T-helper 9 cell (primary cell): Measurements from ENCODE around the gene TPD52L1.
"Not testable (repeated sequence)": the region's sequence is repeated elsewhere in the genome, so short reads cannot be mapped to it uniquely, and the experiment has no call there.

Source experiments
- DNase-seq: peaks from one replicate; pipeline ENCODE4 v3.0.0-alpha.2; 2020

TPD52L1 gene

DNA sequence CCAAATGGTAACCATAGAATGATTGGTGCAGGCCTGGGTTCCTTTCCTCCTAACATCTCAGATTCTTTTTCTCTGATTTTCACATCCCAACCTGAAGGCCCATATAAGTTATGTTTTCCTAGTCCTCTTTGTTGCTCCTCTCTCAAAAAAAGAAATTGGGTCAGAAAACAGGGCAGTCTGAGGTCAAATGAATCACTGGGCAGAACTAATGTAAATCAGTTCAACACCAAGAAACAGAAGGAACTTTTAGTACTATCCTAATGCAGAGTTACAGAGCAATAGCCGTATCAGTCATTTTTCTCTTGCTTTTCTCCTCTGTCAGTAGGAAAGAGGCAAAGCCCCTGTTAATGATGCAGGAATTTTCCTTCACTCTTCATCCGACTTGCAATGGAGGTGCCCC is 11.0 kb upstream of the TPD52L1 start:
- DNase-seq: no peak

DNA sequence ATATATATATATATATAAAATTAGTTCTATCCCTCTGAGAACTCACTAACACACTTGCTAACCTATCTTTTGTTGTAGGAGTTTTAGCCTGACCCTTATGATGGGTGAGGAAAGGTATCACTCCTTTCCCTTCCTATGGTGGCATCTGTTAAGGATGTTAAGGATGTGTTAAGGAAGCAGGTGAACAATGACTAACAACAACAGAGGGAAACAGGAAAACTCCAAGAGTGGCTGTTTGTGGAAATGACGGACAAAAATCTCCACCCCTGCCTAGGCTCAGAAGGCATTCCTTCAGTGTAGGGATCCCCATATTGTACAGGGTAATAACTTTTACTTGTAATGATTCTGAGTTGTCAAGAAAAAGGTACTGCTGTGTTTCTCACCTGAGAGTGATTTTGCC is 8.8 kb upstream of the TPD52L1 start:
- no peak for DNase-seq

DNA sequence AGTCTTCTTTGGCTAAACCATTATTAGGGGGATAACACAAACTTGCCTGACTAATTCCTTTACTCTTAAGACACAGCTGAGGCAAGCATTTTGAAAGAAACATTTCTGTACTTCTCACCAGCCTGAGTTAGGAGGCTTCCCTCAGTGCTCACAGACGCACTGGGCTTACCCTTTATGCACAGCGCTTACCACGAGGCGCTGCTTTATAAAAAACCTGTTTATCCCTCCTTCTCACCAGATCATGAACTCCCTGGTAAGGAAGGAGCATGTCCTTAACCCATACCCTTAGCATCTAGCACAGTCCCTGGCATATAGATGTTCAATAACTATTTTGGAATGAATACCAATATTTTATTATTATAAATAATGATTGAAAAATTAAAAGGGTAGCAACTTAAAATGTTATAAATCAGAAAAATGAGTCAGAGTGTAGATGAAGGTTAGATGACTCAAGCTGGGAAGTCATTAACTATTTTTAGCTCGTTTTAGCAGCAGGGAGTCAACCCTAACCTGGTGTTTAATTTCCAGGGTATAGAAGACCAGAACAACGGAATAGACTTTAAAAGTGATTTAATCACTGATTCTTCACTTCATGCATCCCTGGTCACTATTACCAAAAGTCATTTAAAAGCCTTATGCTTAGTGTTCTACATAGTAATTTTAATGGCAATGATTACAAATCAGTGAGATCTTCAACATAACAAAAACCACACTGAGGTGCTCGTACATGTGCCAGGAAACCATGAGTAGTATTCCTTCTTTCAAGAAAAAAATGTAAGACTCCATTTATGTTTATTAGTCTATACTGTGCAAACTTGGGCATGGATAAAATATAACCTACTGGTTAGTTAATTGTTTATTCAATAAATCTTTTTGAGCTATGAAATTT is 4.1 kb upstream of the TPD52L1 start:
- no peak for DNase-seq

DNA sequence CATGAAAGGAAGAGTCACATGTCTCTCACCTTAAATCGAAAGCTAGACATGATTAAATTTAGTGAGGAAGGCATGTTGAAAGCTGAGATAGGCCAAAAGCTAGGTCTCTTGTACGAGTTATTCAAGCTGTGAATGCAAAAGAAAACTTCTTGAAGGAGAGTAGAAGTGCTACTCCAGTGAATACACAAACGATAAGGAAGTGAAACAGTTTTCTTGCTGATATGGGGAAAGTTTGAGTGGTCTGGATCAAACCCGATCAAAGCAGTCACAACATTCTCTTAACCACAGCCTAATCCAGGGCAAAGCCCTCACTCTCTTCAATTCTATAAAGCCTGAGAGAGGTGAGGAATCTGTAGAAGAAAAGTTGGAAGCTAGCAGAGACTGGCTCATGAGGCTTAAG is 1.9 kb upstream of the TPD52L1 start:
- no peak for DNase-seq

DNA sequence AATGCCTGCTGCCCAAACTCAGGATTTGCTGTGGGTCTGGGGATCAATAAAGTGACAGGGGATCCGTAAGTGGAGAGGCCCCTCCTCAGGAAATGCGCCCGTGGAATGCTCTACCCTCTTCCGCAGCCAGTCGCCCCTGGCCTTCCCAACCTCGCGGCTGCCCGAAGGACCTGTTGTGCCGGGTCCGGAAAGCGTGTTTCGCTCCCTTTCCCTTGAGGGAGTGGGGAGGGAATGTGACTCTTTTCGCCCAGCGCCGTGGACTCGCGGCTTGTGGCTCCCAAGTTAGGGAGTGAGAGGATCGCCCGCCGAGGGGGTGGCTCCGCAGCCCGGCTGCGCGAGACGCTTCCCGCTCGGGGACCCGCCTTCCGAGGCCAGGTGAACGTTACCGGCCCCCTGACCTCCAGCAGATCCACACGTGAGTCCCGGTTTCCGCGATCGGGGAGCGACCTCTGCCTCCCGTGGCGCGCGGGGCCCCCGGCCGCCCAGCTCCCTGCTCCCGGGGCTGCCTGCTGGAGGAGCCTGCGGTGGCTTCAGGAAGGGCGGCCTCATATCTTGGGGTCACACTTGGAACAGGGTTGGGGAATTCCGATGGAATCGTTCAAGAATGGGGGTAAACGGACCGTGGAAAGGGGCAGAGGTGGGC is 666 bp downstream of the TPD52L1 start:
- DNase-seq: no peak

DNA sequence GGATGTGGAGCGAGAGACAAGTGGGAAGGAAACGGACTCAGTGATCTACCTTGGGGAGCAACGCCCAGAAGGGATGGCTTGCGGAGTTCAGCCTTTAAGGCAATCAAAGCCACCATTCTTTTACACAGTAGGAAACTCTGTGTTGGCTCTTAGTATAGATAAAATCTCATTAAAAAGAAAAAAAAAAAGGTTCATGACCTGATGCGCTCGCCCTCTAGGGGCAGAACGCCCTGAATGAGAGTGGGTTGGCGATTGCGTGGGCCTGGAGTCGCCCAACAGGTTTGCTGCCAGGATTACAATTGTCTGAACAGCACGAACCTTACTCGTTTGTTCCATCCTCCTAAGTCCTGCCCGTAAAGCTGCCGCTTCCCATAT is 1.2 kb downstream of the TPD52L1 start:
- no peak for DNase-seq

DNA sequence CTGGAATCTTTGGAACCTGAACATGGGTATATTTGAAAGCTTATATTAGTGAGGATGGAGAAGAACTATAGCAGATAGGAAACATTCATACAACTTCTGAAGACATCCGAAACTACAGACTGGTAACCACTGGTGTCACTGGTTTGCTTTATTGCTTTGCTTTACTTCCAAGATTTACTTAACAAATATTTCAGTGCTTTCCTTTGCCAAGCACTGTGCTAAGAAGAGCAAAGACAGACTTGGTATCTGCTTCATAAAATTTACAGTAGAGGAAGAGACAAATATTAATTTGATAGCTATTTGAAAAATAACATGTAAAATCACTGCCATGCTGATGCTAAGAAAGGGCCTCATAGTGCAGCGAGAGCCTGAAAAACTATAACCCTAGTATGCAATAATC is 1.8 kb downstream of the TPD52L1 start:
- DNase-seq: no peak

DNA sequence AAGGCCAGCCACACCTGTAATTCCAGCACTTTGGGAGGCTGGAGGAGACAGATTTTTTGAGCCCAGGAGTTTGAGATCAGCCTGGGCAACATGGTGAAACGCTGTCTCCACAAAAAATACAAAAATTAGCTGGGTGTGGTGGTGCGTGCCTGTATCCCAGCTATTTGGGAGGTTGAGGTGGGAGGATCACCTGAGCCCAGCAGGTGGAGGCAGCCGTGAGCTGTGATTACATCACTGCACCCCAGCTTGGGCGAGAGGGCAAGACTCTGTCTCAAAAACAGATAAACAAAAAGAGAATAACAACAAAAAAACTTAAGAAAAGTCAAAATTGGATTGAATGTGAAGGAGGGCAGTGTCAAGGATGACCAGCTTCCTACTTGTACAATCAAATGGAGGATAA is 2.9 kb downstream of the TPD52L1 start:
- no peak for DNase-seq

DNA sequence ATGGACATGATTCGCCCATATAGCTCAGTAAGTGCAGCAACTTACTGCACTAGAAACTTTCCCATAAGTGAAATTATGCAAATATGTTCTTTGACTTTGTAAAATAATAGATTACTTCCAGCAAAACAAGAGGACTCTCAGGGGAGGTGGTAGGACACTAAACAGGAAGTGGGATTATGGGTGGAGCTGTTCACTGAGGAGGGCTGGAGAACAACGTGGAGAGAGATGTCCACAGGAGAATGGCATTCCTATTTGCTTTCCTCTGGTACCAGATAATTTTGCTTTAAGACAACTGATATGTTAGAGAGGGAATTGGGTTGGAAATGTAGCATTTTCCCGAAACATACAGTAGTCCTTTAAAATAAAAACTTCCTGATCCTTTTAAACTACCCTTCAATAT is 3.7 kb downstream of the TPD52L1 start:
- DNase-seq: no peak

DNA sequence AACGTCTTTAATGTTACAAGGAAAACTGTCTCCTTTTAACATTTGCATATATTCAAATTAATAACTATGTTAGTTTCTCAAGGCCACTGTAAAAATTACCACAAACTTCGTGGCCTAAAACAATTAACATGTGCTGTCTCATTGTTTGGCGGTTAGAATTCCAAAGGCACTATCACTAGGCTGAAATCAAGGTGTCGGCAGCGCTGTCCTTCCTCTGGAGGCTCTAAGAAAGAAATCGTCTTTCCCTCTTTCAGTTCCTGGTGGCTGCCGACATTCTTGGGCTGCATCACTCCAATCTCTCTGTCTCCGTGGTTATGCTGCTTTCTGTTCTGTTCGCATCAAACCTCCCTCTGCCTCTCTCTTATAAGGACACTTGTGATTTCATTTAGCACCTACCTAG is 4.2 kb downstream of the TPD52L1 start:
- no peak for DNase-seq

DNA sequence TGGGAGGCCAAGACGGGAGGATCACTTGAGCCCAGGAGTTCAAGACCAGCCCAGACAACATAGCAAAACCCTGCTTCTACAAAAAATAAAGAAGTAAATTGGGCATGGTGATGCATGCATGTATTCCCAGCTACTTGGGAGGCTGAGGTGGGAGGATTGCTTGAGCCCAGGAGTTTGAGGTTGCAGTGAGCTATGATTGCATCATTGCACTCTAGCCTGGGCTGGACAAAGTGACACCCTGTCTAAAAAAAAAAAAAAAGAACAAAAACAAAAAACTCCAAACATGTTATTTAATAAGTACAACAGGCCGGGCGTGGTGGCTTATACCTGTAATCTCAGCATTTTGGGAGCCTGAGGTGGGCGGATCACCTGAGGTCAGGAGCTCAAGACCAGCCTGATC is 9.8 kb downstream of the TPD52L1 start:
- not testable (repeated sequence) for DNase-seq

DNA sequence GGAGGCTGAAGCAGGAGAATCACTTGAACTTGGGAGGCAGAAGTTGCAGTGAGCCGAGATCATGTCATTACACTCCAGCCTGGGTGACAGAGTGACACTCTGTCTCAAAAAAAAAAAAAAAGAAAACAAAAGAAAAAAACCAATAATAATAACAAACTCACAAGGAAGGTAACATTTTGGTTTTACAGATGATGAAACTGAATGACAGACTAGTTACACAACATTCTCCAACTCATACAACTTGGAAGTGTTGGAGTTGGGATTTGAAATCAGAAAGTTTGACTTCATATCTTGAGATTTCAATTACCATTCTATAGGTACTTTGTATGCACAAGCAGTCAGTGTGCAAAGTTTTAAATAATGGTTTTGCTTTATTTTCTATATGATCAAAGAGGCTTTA is 10.2 kb downstream of the TPD52L1 start:
- no peak for DNase-seq

DNA sequence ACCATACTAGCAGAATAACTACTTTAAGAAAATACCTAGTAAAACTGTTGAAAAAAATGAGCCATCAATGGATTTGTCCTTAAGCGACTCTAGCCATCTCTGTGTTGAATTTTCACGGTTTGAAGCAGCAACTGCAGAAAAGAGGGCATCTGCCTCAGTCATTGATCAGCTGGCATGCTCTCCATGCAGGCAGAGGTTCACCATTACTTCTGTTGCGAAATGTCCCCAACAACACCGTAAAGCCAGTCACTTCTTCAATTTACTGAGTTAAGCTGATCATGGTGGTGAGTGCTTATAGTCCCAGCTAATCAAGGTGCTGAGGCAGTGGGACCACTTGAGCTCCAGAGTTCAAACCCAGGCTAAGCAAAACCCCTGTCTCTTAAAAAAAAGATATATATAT is 11.1 kb downstream of the TPD52L1 start:
- DNase-seq: no peak

DNA sequence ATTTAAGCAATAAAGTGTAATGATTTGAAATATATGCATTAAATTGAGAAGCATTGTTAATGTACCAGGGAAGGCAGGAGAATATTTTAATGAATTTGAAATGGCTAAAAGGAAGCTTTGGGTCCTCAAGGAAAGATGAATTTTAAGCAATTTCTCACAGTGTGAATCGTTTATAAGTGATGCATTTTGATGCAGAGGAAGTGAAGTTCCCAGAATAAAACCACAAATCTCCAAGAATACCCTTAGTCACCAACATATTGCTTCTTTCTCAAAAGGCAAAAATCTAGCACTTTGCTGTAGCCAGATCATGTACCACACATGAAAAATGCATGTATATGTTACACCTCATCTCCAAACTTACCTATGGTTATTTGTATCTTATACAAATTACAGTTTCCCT is 11.7 kb downstream of the TPD52L1 start:
- no peak for DNase-seq

DNA sequence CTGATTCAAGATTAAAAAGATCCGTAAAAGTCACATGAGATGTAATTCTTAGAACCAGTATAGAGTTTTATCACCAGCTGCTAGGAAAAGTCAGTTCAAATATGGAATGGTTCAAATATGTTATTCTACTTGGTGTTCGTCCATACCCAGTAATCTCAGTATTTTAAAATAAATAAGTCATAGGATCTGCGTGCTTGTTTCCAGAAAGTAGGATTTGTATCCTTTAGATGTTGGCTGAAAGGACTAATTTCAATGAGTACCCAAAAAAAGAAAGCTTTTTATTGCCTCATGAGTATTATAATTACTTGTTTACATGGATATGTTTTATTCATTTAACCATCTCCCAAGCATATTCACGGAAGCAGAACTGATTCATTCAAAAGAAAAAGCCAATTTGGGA is 12.2 kb downstream of the TPD52L1 start:
- DNase-seq: no peak

DNA sequence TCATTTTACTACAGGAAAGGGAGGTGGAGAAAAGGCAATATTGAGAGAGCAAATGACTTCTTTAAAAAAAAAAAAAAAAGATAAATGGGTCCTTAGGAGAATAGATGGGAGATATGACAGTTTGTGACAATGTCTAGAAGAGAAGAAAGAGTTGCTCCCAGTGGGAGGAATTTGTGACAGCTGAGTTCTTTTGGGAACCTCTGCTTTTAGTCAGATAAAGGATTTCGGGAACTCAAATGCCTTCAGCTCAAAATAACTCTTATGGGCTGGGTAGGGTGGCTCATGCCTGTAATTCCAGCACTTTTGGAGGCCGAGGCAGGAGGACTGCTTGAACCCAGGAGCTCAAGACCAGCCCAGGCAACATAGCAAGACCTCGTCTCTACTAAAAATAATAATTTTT is 13.1 kb downstream of the TPD52L1 start:
- no peak for DNase-seq

DNA sequence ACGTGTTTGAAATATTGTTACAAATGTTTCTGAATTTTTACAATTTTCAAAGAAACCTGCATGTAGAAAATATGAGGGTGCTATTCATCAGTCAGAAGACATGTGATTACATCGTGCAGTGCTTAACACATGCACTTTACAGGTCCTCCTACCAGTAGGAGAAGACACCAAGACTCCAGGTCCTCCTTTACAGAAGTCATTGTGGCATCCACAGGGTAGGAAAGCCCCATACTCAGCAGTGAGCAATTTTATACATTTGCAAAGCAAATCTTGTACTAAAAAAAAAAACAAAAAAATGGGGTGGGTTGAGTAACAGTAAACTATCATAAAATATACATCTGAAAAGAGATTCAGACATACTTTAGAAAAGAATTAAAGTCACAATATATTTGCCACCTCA is 14.0 kb downstream of the TPD52L1 start:
- no peak for DNase-seq

DNA sequence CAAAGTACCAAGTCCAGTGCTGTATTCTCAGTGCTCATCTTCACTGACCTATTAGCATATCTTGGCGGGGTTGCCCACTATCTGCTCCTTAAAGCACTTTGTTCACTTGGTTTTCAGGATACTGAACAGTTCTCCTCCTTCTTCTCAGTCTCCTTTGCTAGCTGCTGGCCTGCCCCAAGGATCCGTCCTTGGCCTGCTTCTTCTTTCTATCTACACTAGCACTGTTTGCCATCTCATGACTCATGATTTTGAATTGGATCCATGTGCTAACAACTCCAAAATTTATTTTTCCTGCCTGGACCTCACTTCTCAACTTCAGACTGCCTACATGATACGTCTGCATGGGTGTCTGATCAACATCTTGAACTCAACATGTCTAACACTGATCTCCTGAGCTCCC is 15.5 kb downstream of the TPD52L1 start:
- no peak for DNase-seq

DNA sequence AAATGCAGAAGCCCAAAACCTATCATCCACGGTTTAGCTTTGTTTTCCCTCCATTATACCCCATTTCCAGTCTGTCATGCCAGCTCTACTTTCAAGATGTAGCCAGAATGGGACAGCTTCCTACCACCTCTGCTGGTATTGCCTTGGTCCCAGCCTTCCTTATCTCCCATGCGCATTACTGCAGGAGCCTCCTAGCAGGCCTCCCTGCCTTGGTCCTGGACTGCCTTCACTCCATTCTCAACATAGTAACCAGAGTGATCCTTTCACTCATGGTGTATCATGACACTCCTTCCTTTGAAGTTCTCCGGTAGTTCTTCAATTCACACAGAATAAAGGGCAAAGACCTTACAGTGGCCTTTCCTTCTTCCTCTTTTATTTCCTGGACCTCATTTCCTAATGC is 15.9 kb downstream of the TPD52L1 start:
- DNase-seq: no peak

DNA sequence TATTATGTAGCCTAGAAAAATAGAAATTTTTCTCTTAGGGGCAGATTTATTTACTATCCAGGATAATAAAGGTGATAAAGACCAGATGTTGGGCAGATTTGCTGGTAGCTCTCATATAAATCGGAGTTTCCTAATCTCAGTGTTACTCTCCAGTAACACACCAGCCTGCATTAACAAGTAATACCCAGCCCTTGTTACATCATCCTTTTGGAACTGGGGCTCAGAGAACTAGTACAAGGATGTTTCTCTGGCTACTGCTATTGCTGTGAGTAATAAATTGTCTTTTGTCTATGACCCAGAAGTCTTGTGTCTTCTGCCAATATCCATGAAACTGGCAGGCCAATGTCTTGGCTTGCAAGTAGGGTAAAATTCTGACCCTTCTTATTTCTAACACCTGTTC is 16.8 kb downstream of the TPD52L1 start:
- no peak for DNase-seq

DNA sequence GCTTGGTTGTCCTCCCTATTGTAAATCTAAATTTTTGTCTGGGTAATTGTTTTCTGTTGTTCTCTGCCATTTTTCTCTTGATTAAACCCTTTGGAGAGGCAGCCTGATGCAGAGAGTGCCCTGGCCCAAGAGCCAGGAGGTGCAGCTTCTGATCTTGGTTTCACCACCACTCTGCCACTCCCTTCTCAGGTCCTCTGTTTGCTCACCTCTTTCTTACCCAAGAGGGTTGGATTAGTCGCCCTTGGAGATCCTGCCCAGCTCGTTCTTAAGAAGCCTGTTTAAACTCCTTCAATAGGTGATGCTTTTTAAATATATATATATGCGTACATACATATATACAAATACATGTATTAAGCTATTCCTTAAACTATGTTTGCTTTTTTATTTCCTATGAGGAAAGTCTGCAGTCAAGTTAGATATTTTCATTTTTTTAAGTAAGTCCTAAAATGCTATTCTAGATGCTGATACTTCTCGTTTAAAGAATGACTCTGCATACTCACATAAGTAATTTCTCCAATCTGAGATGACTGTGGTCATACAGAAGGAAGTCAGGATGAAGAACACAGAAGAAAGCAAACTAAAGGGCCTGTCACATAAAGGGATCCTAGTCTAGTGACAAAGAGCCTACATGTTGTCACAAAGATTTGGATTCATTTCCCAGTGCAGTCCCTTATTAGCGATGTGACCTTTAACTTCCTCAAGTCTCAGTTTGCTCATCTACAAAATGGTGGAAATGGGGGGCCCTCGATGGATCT is 19.9 kb downstream of the TPD52L1 start:
- DNase-seq: no peak

DNA sequence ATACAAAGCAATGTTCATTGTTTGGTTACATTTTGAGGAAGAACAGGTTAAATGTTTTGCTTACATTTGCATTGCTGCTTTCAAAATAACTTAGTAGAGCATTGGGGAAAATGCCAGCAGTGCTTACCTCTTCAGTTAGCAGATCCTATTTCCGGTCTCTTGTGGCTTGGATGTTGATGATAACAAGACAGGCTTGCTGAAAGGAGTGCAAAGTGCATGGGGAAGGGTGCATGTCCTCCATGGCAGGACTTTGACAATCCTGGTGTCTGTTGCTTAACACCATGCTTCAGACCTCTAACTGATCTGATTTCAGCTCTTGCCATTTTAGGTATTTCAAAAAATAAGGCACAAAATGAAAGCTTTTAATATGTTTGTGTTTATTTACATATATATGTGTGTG is 21.1 kb downstream of the TPD52L1 start:
- DNase-seq: no peak

DNA sequence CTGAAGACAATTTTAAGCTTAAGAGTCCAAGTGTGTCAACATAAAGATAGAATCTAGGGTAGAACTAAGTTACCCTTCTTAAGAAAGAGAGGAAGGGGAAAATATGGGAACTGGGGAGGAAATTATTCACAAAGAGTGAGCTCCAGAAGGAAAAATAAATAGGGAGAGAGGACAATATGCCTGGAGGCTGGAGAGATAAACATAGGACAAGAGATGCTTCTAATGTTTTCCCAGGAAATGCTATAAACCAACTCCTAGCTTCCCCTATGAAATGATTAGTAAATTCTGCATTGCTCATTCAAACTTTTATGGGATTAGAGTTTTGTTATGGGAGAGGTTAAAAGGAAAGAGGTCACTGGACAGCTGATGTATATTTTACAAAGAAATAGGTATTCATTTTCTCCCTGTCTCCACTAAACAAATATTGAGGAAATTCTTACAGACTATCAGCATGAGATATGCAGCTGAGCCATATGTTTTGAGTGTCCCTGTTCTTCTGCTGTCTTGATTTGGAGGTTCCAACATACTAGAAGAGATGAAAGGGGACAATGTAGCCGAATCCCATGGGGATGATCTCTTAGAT is 22.0 kb downstream of the TPD52L1 start:
- DNase-seq: no peak
